Measurements from ENCODE around the gene JMJD1C.

The JMJD1C gene

DNA sequence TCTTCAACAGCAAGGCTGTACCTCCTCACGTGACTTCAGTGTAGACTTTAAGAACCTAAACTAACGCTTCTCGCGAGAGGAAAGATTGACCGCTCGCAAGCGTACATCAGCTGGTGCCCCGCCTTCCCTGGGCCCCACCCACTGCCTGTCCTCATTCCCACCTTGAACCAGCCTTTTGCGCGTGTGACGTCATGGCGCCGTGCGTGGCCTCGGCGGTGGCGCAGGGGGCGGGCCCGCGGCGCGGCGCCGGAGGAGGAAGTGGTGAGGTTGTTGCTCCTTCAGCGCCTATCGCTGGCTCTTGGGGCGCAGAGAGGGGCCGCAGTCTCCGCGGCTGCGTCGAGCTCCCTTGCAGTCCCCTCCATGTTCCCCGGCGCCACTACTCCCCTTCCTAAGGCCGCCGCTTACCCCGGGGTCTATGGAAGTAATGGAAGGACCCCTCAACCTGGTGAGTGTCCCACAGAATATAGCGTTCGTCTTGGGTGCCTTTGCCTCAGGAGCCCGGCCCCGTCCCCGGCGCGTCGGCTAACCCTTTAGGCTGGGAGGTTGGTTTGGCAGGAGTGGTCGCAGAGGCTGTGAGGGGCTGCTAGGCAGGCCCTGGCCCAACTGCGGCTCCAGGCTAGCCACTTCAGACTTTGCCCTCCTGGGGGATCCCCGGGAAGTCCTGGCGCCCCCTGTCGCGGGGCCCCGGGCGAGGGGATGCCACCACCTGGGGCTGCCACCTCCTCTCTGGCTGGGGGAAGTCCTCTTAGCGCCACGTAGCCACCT lies 332.5 kb downstream of the JMJD1C start, which contains the start of gene NRBF2:
Gene NRBF2 (plus strand): TSS at position 273 of the 765 bp plus-strand sequence. CDS start 143 bp downstream, at position 416.
- Histone ChIP-seq H3K9ac (ENCODE audit: low read length) (peak within 1 kb of the TSS; percentile 100), H3K36me3 (ENCODE audit: control insufficient read depth, insufficient read depth, low read length, severe bottlenecking) (no peaks in the 10 kb centered on the region), H3K4me3 (ENCODE audit: low read length) (peak within 1 kb of the TSS; percentile 99), H3K9me3 (ENCODE audit: control insufficient read depth, low read length) (no peaks in the 10 kb centered on the region), H3K27me3 (replicated peaks; ENCODE audit: control insufficient read depth, insufficient read depth, low read length) (no peaks in the 10 kb centered on the region), H3K4me1 (ENCODE audit: control insufficient read depth, insufficient read depth, low read length) (peaks cover 42% of the 10 kb centered on the region)
- peak; percentile 99 for DNase-seq (ENCODE audit: low read depth)

DNA sequence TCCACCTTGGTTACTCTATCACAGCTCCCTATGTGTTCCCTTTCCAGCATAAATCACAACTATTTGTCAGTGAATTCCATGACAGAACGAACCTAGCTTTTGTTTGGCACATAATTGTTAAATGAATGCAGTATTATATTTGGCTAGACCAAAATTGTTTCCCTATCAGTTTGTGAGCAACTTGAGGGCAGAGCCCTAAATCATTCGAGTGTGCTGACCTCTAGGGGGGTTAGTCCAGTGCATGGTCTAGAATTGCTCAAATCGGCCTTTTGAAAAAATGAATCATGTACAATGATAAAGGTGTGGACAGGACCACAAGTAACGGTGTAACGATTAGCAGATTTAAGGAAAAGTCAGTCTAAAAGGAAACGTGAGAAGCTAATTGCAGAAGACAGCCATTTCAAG lies 333.1 kb downstream of the JMJD1C start:
- Histone ChIP-seq H3K9me3 (ENCODE audit: control insufficient read depth, low read length) (no peaks in the 10 kb centered on the region), H3K9ac (ENCODE audit: low read length) (peak overlapping the region; percentile 40), H3K4me3 (ENCODE audit: low read length) (peak overlapping the region; percentile 99), H3K4me1 (ENCODE audit: control insufficient read depth, insufficient read depth, low read length) (peaks cover 39% of the 10 kb centered on the region), H3K36me3 (ENCODE audit: control insufficient read depth, insufficient read depth, low read length, severe bottlenecking) (no peaks in the 10 kb centered on the region), H3K27me3 (replicated peaks; ENCODE audit: control insufficient read depth, insufficient read depth, low read length) (no peaks in the 10 kb centered on the region)
- no peak for DNase-seq (ENCODE audit: low read depth)

DNA sequence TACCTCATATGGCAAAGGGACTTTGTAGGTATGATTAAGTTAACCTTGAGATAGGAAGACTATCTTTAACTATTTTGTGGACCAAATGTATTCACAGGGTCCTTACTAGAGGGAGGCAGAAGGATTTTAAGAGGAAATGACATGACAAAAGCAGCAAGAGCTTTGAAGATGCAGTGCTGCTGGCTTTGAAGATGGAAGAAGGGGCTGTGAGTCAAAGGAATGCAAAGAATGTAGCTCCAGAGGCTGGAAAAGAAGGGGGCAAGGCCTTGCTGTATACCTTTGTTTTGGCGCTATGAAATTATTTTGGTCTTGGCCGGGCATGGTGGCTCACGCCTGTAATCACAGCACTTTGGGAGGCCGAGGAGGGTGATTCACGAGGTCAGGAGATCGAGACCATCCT lies 335.9 kb downstream of the JMJD1C start:
- H3K4me1 ChIP-seq (ENCODE audit: control insufficient read depth, insufficient read depth, low read length) = peaks cover 11% of the 10 kb centered on the region
- no peak overlapping the region for H3K4me3 ChIP-seq (ENCODE audit: low read length)
- no peak for DNase-seq (ENCODE audit: low read depth)
- H3K9me3 ChIP-seq (ENCODE audit: control insufficient read depth, low read length) = no peaks in the 10 kb centered on the region
- no peak overlapping the region for H3K9ac ChIP-seq (ENCODE audit: low read length)
- no peaks in the 10 kb centered on the region for H3K27me3 ChIP-seq (replicated peaks; ENCODE audit: control insufficient read depth, insufficient read depth, low read length)
- H3K36me3 ChIP-seq (ENCODE audit: control insufficient read depth, insufficient read depth, low read length, severe bottlenecking) = no peaks in the 10 kb centered on the region

DNA sequence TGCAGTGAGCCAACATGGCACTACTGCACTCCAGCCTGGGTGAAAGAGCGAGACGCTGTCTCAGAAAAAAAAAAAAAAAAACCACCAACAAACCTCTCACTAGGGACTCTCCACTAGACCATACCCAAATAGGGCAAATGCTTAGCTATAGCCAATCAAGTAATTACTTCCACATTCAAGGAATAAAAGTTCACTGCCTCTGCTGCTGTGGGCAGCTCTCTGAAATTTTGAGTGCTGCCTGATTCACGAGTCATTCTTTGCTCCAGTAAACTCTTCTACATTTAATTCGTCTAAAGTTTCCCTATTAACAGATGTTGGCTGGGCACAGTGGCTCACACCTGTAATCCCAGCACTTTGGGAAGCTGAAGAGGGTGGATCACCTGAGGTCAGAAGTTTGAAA lies 337.3 kb downstream of the JMJD1C start:
- peak overlapping the region; percentile 20 for H3K9ac ChIP-seq (ENCODE audit: low read length)
- no peaks in the 10 kb centered on the region for H3K27me3 ChIP-seq (replicated peaks; ENCODE audit: control insufficient read depth, insufficient read depth, low read length)
- no peak for DNase-seq (ENCODE audit: low read depth)
- no peak overlapping the region for H3K4me3 ChIP-seq (ENCODE audit: low read length)
- peaks cover 5% of the 10 kb centered on the region for H3K4me1 ChIP-seq (ENCODE audit: control insufficient read depth, insufficient read depth, low read length)
- no peaks in the 10 kb centered on the region for H3K36me3 ChIP-seq (ENCODE audit: control insufficient read depth, insufficient read depth, low read length, severe bottlenecking)
- no peaks in the 10 kb centered on the region for H3K9me3 ChIP-seq (ENCODE audit: control insufficient read depth, low read length)

- no peaks in the 10 kb centered on the region for H3K27me3 ChIP-seq (replicated peaks; ENCODE audit: control insufficient read depth, insufficient read depth, low read length)
- H3K4me1 ChIP-seq (ENCODE audit: control insufficient read depth, insufficient read depth, low read length) = peaks cover 7% of the 10 kb centered on the region
- no peaks in the 10 kb centered on the region for H3K36me3 ChIP-seq (ENCODE audit: control insufficient read depth, insufficient read depth, low read length, severe bottlenecking)
- no peak overlapping the region for H3K9ac ChIP-seq (ENCODE audit: low read length)
- no peak overlapping the region for H3K4me3 ChIP-seq (ENCODE audit: low read length)
- no peaks in the 10 kb centered on the region for H3K9me3 ChIP-seq (ENCODE audit: control insufficient read depth, low read length)
- DNase-seq (ENCODE audit: low read depth) = no peak
Measured at GRCh38 chr10:63125459-63125858, 340.3 kb downstream of the JMJD1C start.

DNA sequence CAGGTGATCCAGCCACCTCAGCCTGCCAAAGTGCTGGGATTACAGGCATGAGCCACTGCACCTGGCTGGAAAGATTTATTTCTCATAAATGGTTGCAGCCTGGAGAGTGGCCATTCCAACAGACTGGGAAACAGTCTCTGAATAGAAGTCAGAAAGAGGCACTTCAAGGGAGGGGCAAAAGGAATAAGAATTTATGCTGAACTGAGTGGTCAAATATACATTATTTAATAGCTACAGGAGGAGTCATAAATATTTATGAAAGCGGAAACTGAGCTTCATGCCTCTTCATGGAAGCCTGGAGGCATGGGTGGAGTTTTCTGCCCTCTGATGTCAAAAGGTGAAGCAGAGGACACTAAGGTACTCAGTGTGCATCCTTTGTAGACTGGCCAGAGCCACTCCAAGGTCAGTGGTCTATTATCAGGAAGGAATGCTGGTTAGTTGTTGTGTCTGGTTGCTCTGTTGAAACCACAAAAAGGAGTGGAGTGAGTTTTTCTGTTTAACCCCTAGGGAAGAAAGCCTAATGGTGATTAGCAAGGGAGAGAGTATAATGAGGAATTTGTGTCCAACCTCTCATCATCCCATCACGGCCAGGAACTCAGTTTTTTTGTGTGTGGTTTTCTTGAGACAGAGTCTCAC lies 341.9 kb downstream of the JMJD1C start:
- H3K4me3 ChIP-seq (ENCODE audit: low read length) = no peak overlapping the region
- DNase-seq (ENCODE audit: low read depth) = no peak
- H3K9ac ChIP-seq (ENCODE audit: low read length) = no peak overlapping the region
- no peaks in the 10 kb centered on the region for H3K36me3 ChIP-seq (ENCODE audit: control insufficient read depth, insufficient read depth, low read length, severe bottlenecking)
- H3K4me1 ChIP-seq (ENCODE audit: control insufficient read depth, insufficient read depth, low read length) = peaks cover 12% of the 10 kb centered on the region
- no peaks in the 10 kb centered on the region for H3K27me3 ChIP-seq (replicated peaks; ENCODE audit: control insufficient read depth, insufficient read depth, low read length)
- H3K9me3 ChIP-seq (ENCODE audit: control insufficient read depth, low read length) = no peaks in the 10 kb centered on the region

DNA sequence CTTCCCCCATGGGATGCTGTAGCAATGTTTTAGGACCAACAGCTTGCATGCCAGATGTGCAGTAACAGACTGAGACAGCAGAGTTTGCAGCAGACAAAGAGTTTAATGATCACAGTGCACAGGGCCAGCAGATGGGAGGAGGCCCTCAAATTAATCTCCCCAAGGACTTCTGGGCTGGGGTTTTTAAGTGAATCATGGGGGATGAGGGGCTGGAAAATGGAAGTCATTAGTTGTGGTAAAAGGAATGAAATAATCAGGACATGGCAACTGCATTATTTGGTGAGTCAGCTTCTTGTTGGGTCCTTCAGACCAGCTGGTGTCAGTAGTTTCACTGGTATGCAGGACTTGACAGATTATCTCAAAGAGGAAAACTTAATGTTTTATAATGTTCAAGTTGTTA lies 345.2 kb downstream of the JMJD1C start:
- H3K9ac ChIP-seq (ENCODE audit: low read length) = no peak overlapping the region
- peak; percentile 72 for DNase-seq (ENCODE audit: low read depth)
- H3K9me3 ChIP-seq (ENCODE audit: control insufficient read depth, low read length) = no peaks in the 10 kb centered on the region
- no peaks in the 10 kb centered on the region for H3K27me3 ChIP-seq (replicated peaks; ENCODE audit: control insufficient read depth, insufficient read depth, low read length)
- H3K36me3 ChIP-seq (ENCODE audit: control insufficient read depth, insufficient read depth, low read length, severe bottlenecking) = no peaks in the 10 kb centered on the region
- H3K4me1 ChIP-seq (ENCODE audit: control insufficient read depth, insufficient read depth, low read length) = peaks cover 28% of the 10 kb centered on the region
- no peak overlapping the region for H3K4me3 ChIP-seq (ENCODE audit: low read length)

- H3K4me1 ChIP-seq (ENCODE audit: control insufficient read depth, insufficient read depth, low read length) = peaks cover 43% of the 10 kb centered on the region
- no peaks in the 10 kb centered on the region for H3K36me3 ChIP-seq (ENCODE audit: control insufficient read depth, insufficient read depth, low read length, severe bottlenecking)
- no peaks in the 10 kb centered on the region for H3K9me3 ChIP-seq (ENCODE audit: control insufficient read depth, low read length)
- H3K4me3 ChIP-seq (ENCODE audit: low read length) = no peak overlapping the region
- H3K27me3 ChIP-seq (replicated peaks; ENCODE audit: control insufficient read depth, insufficient read depth, low read length) = no peaks in the 10 kb centered on the region
- H3K9ac ChIP-seq (ENCODE audit: low read length) = no peak overlapping the region
- DNase-seq (ENCODE audit: low read depth) = no peak
Measured at GRCh38 chr10:63119041-63119440, 346.7 kb downstream of the JMJD1C start.

Measured in adipocyte (in vitro differentiated cells).